Spinal cord (tissue), 10 donors: ENCODE measurements around the gene PON3. TPM values are rescaled to one million over a fixed set of nuclear protein-coding genes. Genes with fewer than 3 reads are reported as not detected.
"Not testable (repeated sequence)": the region's sequence is repeated elsewhere in the genome, so short reads cannot be mapped to it uniquely, and the experiment has no call there.

Experiments
- DNase-seq, 6 donors: peaks; one replicate each; pipeline versions ENCODE4 v3.0.0 to v3.0.0-alpha.2; 2013 to 2015; ENCODE audit warnings: low spot score in 6 of 6, low read depth in 4 of 6
- H3K27ac ChIP-seq: one replicate; pipeline ENCODE4 v1.5.1; 2013; ENCODE audit warnings: low read depth, low read length, control low read depth
- H3K27me3 ChIP-seq: one replicate; pipeline ENCODE4 v1.6.1; 2013; ENCODE audit warnings: low read length; ENCODE audit not compliant: control insufficient read depth, insufficient read depth
- H3K36me3 ChIP-seq: one replicate; pipeline ENCODE4 v1.6.1; 2013; ENCODE audit warnings: low read length; ENCODE audit not compliant: control insufficient read depth, insufficient read depth
- H3K4me1 ChIP-seq: one replicate; pipeline ENCODE4 v1.6.1; 2013; ENCODE audit warnings: low read length; ENCODE audit not compliant: control insufficient read depth, insufficient read depth
- H3K4me3 ChIP-seq: one replicate; pipeline ENCODE4 v1.5.1; 2013; ENCODE audit warnings: low read depth, low read length, control low read depth
- H3K9me3 ChIP-seq: one replicate; pipeline ENCODE4 v1.6.1; 2013; ENCODE audit warnings: low read length; ENCODE audit not compliant: control insufficient read depth, insufficient read depth
- whole genome bisulfite sequencing: methylation state at CpG from one replicate; pipeline ENCODE4 v1.1.5; 2013; ENCODE audit warnings: missing lambda C conversion rate; ENCODE audit not compliant: insufficient coverage; 5-methylcytosine and 5-hydroxymethylcytosine counted together
- polyA plus RNA-seq, 2 donors: library from polyadenylated mRNA; unstranded; fragments of 120-200 nt; gene quantifications; one replicate each; pipeline ENCODE4 v1.2.1, GENCODE V29; 2013; ENCODE audit not compliant: insufficient read length in 2 of 2
- total RNA-seq, 2 donors: library from RNA; depleted of rRNA in 1 of 2; stranded (reverse); fragments of 120-200 nt in 1 of 2; fragments of >200 nt in 1 of 2; gene quantifications; one replicate each; pipeline versions ENCODE4 v1.2.3 to v1.2.4, GENCODE V29; 2013 to 2014
- donor health status: healthy.

PON3 gene
- total and polyA plus RNA-seq, 4 donors = 3.5 to 4.3 (median 4.0) TPM

DNA sequence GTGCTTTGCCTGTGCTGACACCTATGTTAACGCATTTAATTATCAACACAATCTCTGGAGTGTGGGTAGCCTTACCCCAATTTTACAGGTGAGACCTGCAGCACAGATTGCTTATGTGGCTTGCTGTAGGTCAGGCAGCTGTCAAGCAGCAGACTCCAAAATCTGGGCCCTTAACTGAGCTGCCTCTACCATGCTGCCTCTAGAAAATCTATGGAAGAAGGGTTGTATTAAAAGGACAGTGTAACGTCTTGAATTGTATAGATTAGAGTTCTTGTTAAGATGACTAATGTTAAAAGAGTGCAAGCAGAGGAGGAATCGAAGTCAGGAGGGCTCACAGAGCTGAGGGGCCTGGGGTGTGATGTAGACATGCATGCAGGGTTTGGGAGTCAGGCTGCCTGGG is 1.2 kb upstream of the PON3 start:
- no peak overlapping the region for H3K4me3 ChIP-seq
- no peak for DNase-seq
- WGBS = 86% methylated on average over 3 of the region's 3 CpGs

DNA sequence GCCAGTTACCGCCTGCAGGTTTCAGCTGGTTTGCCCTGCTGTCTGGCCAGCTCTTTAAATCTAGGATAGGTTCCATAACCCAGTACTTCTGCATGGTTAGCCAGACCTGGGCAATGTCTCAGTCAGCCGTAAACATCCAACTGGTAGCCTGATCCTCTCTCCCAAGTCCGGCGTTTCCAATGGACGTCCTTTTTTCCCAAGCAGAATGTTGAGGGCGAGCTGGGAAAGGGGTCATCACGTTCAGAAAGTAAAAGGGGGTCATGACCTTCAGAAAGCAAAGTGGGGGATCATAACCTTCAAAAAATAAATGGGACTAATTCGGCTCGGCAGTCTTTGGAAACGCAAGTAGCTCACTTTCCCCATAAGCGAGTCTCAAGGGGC is 430 bp downstream of the PON3 start:
- H3K36me3 ChIP-seq = no peaks in the 10 kb centered on the region
- 79% methylated on average over 9 of the region's 11 CpGs for WGBS
- DNase-seq = no peak
- H3K4me3 ChIP-seq = no peak overlapping the region
- H3K27me3 ChIP-seq = peaks cover 9% of the 10 kb centered on the region
- H3K4me1 ChIP-seq = peaks cover 8% of the 10 kb centered on the region
- no peak overlapping the region for H3K27ac ChIP-seq
- H3K9me3 ChIP-seq = peaks cover 1% of the 10 kb centered on the region

More for the DNA sequence above, 1.2 kb upstream of the PON3 start:
- Histone ChIP-seq H3K27ac (no peak overlapping the region), H3K27me3 (peaks cover 9% of the 10 kb centered on the region), H3K36me3 (no peaks in the 10 kb centered on the region), H3K4me1 (peaks cover 8% of the 10 kb centered on the region), H3K9me3 (peaks cover 1% of the 10 kb centered on the region)

DNA sequence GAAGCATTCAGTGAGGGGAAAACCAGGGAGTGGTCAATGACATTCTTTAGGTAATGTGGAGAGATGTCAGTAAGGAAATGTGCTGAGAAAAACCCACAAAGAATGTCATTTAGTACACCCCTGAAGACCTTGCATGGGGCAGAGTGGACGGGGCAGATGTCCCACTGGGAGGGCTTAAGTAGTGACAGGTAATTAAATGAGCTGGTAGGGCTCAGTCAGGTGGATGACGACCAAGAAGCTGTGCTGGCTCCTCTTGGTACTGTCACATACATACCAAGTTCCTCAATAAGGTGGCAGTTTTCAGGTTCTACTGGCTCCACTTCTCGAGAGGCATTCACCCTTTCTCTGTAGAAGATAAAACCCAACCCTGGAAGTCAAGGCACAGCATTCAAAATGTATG is 1.8 kb downstream of the PON3 start:
- WGBS = 75% methylated on average over 1 of the region's 3 CpGs
- H3K27me3 ChIP-seq = peaks cover 9% of the 10 kb centered on the region
- H3K9me3 ChIP-seq = peaks cover 1% of the 10 kb centered on the region
- H3K4me1 ChIP-seq = peaks cover 8% of the 10 kb centered on the region
- no peak for DNase-seq
- no peak overlapping the region for H3K27ac ChIP-seq
- no peaks in the 10 kb centered on the region for H3K36me3 ChIP-seq
- no peak overlapping the region for H3K4me3 ChIP-seq

DNA sequence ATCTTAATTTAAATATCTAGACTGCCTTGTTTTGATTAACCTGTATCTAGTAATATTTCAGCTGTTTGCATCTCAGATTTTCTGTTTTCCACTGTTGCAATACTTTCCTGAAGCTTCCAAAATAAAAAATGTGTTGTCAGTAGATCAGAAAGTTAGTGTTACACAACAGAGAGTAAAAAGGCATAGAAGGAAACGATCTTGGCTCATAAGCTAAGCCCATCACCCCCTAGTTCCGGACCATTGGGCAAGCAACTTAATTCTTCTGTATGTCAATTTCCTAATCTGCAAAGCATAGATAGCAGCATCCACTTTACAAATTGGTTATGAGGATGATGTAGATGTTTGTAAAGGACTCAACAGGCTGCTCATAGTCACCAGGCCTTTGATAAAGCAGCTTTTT is 4.4 kb downstream of the PON3 start:
- WGBS = 80% methylated on average over 1 of the region's 2 CpGs
- Histone ChIP-seq H3K27ac (no peak overlapping the region), H3K27me3 (peaks cover 7% of the 10 kb centered on the region), H3K4me1 (peaks cover 8% of the 10 kb centered on the region), H3K36me3 (no peaks in the 10 kb centered on the region), H3K4me3 (no peak overlapping the region), H3K9me3 (peaks cover 1% of the 10 kb centered on the region)
- no peak for DNase-seq

DNA sequence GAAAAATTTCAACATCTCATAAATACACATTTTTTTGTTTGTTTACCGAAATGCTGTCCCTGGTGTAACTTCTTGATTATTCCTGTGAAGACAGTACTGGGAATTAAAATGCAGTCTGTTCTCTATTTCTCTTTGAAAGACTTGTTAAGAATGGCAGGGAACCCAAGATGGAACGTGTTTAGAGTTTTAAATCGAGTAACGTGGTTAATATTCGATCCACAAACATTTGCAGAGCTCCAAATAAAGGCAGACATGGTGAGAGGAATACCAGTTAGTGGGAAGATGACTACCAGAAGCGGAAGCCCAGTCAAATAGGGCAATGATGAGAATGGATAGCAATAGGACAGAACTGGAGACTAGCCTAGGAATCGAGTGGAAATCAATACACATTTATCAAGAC is 6.7 kb downstream of the PON3 start:
- H3K4me3 ChIP-seq = no peak overlapping the region
- no peaks in the 10 kb centered on the region for H3K27me3 ChIP-seq
- peak in 5 of 6 donors; percentile 15 to 56 (median 26) for DNase-seq
- H3K4me1 ChIP-seq = no peaks in the 10 kb centered on the region
- H3K9me3 ChIP-seq = no peaks in the 10 kb centered on the region
- peak overlapping the region; percentile 57 for H3K27ac ChIP-seq
- WGBS = 57% methylated on average over 4 of the region's 7 CpGs
- no peaks in the 10 kb centered on the region for H3K36me3 ChIP-seq

DNA sequence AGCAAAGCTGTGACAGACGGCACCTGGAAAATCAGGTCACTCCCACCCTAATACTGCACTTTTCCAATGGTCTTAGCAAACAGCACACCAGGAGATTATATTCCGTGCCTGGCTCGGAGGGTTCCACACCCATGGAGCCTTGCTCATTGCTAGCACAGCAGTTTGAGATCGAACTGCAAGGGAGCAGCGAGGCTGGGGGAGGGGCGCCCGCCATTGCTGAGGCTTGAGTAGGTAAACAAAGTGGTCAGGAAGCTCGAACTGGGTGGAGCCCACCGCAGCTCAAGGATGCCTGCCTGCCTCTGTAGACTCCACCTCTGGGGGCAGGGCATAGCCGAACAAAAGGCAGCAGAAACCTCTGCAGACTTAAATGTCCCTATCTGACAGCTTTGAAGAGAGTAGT is 16.7 kb downstream of the PON3 start:
- not testable (repeated sequence) for H3K4me1 ChIP-seq, H3K27me3 ChIP-seq, H3K9me3 ChIP-seq, H3K27ac ChIP-seq, H3K36me3 ChIP-seq, H3K4me3 ChIP-seq, DNase-seq
- WGBS = 98% methylated on average over 9 of the region's 10 CpGs

DNA sequence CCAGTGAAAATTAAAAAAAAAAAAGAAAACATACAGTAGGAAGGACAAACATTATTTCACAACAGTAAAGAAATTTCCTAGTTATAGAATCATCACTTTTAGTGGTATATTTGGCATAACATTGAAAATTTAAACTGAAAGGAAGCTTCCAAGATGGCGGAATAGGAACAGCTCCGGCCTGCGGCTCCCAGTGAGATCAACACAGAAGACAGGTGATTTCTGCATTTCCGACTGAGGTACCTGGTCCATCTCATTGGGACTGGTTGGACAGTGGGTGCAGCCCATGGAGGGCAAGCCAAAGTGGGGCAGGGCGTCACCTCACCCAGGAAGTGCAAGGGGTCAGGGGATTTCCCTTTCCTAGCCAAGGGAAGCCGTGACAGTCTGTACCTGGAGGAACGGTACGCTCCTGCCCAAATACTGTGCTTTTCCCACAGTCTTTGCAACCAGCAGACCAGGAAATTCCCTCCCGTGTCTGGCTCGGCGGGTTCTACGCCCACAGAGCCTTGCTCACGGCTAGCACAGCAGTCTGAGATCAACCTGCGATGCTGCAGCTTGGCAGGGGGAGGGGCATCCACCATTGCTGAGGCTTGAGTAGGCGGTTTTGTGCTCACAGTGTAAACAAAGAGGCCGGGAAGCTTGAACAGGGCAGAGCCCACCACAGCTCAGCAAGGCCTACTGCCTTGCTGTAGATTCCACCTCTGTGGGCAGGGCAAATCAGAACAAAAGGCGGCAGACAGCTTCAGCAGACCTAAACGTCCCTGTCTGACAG is 19.4 kb downstream of the PON3 start:
- no peaks in the 10 kb centered on the region for H3K4me1 ChIP-seq
- H3K36me3 ChIP-seq = no peaks in the 10 kb centered on the region
- H3K27ac ChIP-seq = no peak overlapping the region
- DNase-seq = no peak
- H3K4me3 ChIP-seq = no peak overlapping the region
- H3K27me3 ChIP-seq = no peaks in the 10 kb centered on the region
- peaks cover 4% of the 10 kb centered on the region for H3K9me3 ChIP-seq
- 85% methylated on average over 18 of the region's 18 CpGs for WGBS

DNA sequence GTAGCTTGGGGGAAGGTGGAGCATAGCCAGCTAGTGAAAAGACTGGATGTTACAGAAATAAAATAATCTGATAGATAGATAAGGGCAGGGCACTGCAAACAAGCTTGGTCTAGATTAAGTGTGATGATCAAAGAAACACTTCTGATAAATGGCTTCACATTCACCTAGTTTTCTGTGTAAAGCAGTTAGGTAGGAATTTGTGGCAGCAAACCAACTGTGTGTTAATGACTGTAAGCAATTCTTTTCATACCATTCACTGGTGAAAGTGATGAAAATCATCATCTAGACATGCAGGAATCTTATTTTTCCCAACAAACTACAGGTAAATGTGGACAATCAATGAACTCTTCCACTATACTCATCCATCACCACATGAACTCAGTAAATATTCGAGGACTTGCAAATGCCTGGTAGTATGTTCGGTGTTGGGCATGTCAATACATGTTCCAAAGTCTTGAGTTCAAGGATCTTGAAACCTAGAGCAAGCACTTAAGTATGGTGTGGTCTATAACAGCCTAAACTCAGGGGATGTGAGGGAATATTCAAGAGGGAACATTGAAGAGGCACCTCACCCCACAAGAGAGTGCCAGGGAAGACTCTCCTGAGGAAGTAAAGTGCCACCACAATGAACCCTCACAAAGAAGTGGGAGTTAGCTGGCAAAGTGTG is 20.5 kb downstream of the PON3 start:
- Histone ChIP-seq H3K9me3 (peaks cover 4% of the 10 kb centered on the region), H3K4me3 (no peak overlapping the region), H3K36me3 (no peaks in the 10 kb centered on the region), H3K27ac (no peak overlapping the region), H3K4me1 (no peaks in the 10 kb centered on the region), H3K27me3 (no peaks in the 10 kb centered on the region)
- WGBS = no CpG with 5 or more reads among the region's 2 CpGs
- no peak for DNase-seq

DNA sequence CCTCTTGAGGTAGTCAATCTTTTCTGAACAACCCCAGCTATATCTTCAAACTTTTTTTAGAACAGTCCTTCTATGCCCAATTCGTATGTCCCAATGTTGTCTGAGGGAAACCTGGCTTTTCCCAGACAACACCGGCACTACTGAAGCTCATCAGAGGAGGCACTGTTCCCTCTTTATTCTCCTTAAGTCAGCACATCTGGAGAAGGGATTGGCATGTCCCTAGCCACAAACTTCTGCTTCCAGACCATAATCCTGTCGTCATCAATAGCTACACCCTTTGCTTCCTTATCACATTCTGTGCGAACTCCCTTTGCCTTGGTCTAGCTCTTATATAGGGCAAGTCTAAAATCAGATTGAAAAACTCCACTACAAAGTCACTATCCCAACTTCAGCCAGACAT is 22.9 kb downstream of the PON3 start:
- WGBS = 97% methylated on average over 2 of the region's 4 CpGs
- Histone ChIP-seq H3K4me1 (no peaks in the 10 kb centered on the region), H3K36me3 (no peaks in the 10 kb centered on the region), H3K9me3 (peaks cover 3% of the 10 kb centered on the region), H3K4me3 (no peak overlapping the region), H3K27me3 (no peaks in the 10 kb centered on the region), H3K27ac (no peak overlapping the region)
- no peak for DNase-seq

DNA sequence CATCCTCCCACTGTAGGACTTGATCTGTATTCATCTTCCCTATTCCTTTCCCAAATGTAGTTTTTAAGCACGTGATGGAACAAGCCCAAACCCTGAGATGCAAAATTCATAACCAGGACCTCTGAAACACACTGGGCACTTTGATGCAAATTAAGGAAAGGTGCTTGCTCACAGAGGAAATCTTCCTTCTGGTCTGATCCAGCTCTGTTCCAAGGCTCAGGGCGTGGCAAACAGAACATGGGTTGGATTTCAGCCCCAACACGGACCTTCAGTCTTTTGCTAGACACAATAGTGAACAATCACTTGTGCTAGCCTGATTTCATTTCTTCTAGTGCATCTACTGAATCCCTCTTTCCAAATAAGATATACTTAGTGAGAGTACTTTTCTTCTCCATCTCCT is 27.9 kb downstream of the PON3 start:
- 80% methylated on average over 1 of the region's 3 CpGs for WGBS
- Histone ChIP-seq H3K4me1 (no peaks in the 10 kb centered on the region), H3K36me3 (no peaks in the 10 kb centered on the region), H3K4me3 (no peak overlapping the region), H3K27me3 (no peaks in the 10 kb centered on the region), H3K27ac (no peak overlapping the region), H3K9me3 (no peaks in the 10 kb centered on the region)
- no peak for DNase-seq
